Measurements from ENCODE around the gene EPHB1.

Gene EPHB1

GRCh38 chr3:134799393-134799792 is 4.3 kb downstream of the EPHB1 start:
- no peak overlapping the region for H3K4me3 ChIP-seq (ENCODE audit: low read length)
- no peaks in the 10 kb centered on the region for H3K36me3 ChIP-seq (ENCODE audit: control insufficient read depth, low read depth, low read length)
- no peak overlapping the region for H3K27ac ChIP-seq (ENCODE audit: low read length)
- H3K4me1 ChIP-seq (ENCODE audit: control insufficient read depth, low read depth, low read length): peaks cover 6% of the 10 kb centered on the region
- H3K9ac ChIP-seq (ENCODE audit: low read length): no peak overlapping the region
- no peaks in the 10 kb centered on the region for H3K9me3 ChIP-seq (ENCODE audit: control insufficient read depth, low read depth, low read length)
- peaks cover 44% of the 10 kb centered on the region for H3K27me3 ChIP-seq (ENCODE audit: control insufficient read depth, insufficient read depth, low read length)

GRCh38 chr3:134801204-134801958 is 6.3 kb downstream of the EPHB1 start:
- H3K9ac ChIP-seq (ENCODE audit: low read length): no peak overlapping the region
- H3K36me3 ChIP-seq (ENCODE audit: control insufficient read depth, low read depth, low read length): no peaks in the 10 kb centered on the region
- peaks cover 30% of the 10 kb centered on the region for H3K27me3 ChIP-seq (ENCODE audit: control insufficient read depth, insufficient read depth, low read length)
- H3K9me3 ChIP-seq (ENCODE audit: control insufficient read depth, low read depth, low read length): no peaks in the 10 kb centered on the region
- H3K4me3 ChIP-seq (ENCODE audit: low read length): no peak overlapping the region
- no peak overlapping the region for H3K27ac ChIP-seq (ENCODE audit: low read length)
- peaks cover 6% of the 10 kb centered on the region for H3K4me1 ChIP-seq (ENCODE audit: control insufficient read depth, low read depth, low read length)

GRCh38 chr3:134802428-134803050 is 7.5 kb downstream of the EPHB1 start:
- Histone ChIP-seq H3K4me1 (ENCODE audit: control insufficient read depth, low read depth, low read length) (peaks cover 3% of the 10 kb centered on the region), H3K9ac (ENCODE audit: low read length) (no peak overlapping the region), H3K4me3 (ENCODE audit: low read length) (no peak overlapping the region), H3K36me3 (ENCODE audit: control insufficient read depth, low read depth, low read length) (no peaks in the 10 kb centered on the region), H3K27ac (ENCODE audit: low read length) (no peak overlapping the region), H3K27me3 (ENCODE audit: control insufficient read depth, insufficient read depth, low read length) (peaks cover 19% of the 10 kb centered on the region), H3K9me3 (ENCODE audit: control insufficient read depth, low read depth, low read length) (no peaks in the 10 kb centered on the region)

GRCh38 chr3:134803051-134803505 is 8.0 kb downstream of the EPHB1 start:
- no peak overlapping the region for H3K4me3 ChIP-seq (ENCODE audit: low read length)
- H3K4me1 ChIP-seq (ENCODE audit: control insufficient read depth, low read depth, low read length): no peaks in the 10 kb centered on the region
- no peaks in the 10 kb centered on the region for H3K36me3 ChIP-seq (ENCODE audit: control insufficient read depth, low read depth, low read length)
- H3K27ac ChIP-seq (ENCODE audit: low read length): no peak overlapping the region
- H3K27me3 ChIP-seq (ENCODE audit: control insufficient read depth, insufficient read depth, low read length): peaks cover 14% of the 10 kb centered on the region
- no peak overlapping the region for H3K9ac ChIP-seq (ENCODE audit: low read length)
- no peaks in the 10 kb centered on the region for H3K9me3 ChIP-seq (ENCODE audit: control insufficient read depth, low read depth, low read length)

DNA sequence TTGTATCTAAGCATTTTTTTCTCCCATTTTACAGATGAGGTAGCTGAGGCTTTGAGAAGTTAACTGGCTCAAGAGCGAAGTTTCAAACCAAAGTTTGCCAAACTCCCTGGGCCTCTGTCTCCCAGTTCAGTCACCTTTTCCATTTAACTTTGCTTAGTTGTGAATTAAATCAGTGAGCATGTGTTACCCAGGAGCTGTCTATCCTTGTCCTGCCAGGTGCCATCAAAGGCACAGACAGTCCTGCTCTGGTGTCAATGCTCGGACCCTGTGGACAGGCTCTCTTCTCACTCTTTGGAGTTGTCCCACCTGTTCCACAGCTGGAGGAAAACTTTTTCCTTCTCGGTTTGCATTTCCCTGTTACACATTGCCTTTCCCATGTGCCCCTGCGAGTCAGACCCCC is 8.6 kb downstream of the EPHB1 start:
- Histone ChIP-seq H3K27ac (ENCODE audit: low read length) (no peak overlapping the region), H3K4me3 (ENCODE audit: low read length) (no peak overlapping the region), H3K9ac (ENCODE audit: low read length) (no peak overlapping the region), H3K36me3 (ENCODE audit: control insufficient read depth, low read depth, low read length) (no peaks in the 10 kb centered on the region), H3K27me3 (ENCODE audit: control insufficient read depth, insufficient read depth, low read length) (peaks cover 8% of the 10 kb centered on the region), H3K4me1 (ENCODE audit: control insufficient read depth, low read depth, low read length) (no peaks in the 10 kb centered on the region), H3K9me3 (ENCODE audit: control insufficient read depth, low read depth, low read length) (no peaks in the 10 kb centered on the region)

- Histone ChIP-seq H3K4me1 (ENCODE audit: control insufficient read depth, low read depth, low read length) (peaks cover 11% of the 10 kb centered on the region), H3K27me3 (ENCODE audit: control insufficient read depth, insufficient read depth, low read length) (peaks cover under 1% of the 10 kb centered on the region), H3K9me3 (ENCODE audit: control insufficient read depth, low read depth, low read length) (no peaks in the 10 kb centered on the region), H3K9ac (ENCODE audit: low read length) (no peak overlapping the region), H3K27ac (ENCODE audit: low read length) (no peak overlapping the region), H3K36me3 (ENCODE audit: control insufficient read depth, low read depth, low read length) (no peaks in the 10 kb centered on the region), H3K4me3 (ENCODE audit: low read length) (no peak overlapping the region)
Measured at GRCh38 chr3:134804508-134805480, 9.7 kb downstream of the EPHB1 start.

- no peak overlapping the region for H3K27ac ChIP-seq (ENCODE audit: low read length)
- H3K9me3 ChIP-seq (ENCODE audit: control insufficient read depth, low read depth, low read length): no peaks in the 10 kb centered on the region
- no peaks in the 10 kb centered on the region for H3K27me3 ChIP-seq (ENCODE audit: control insufficient read depth, insufficient read depth, low read length)
- no peak overlapping the region for H3K9ac ChIP-seq (ENCODE audit: low read length)
- peaks cover 23% of the 10 kb centered on the region for H3K4me1 ChIP-seq (ENCODE audit: control insufficient read depth, low read depth, low read length)
- H3K36me3 ChIP-seq (ENCODE audit: control insufficient read depth, low read depth, low read length): no peaks in the 10 kb centered on the region
- no peak overlapping the region for H3K4me3 ChIP-seq (ENCODE audit: low read length)
Measured at GRCh38 chr3:134807189-134807588, 12.1 kb downstream of the EPHB1 start.

GRCh38 chr3:134808835-134809234 is 13.8 kb downstream of the EPHB1 start:
- H3K27me3 ChIP-seq (ENCODE audit: control insufficient read depth, insufficient read depth, low read length): no peaks in the 10 kb centered on the region
- no peaks in the 10 kb centered on the region for H3K9me3 ChIP-seq (ENCODE audit: control insufficient read depth, low read depth, low read length)
- H3K36me3 ChIP-seq (ENCODE audit: control insufficient read depth, low read depth, low read length): no peaks in the 10 kb centered on the region
- H3K4me3 ChIP-seq (ENCODE audit: low read length): no peak overlapping the region
- H3K27ac ChIP-seq (ENCODE audit: low read length): no peak overlapping the region
- H3K9ac ChIP-seq (ENCODE audit: low read length): no peak overlapping the region
- H3K4me1 ChIP-seq (ENCODE audit: control insufficient read depth, low read depth, low read length): peaks cover 23% of the 10 kb centered on the region

DNA sequence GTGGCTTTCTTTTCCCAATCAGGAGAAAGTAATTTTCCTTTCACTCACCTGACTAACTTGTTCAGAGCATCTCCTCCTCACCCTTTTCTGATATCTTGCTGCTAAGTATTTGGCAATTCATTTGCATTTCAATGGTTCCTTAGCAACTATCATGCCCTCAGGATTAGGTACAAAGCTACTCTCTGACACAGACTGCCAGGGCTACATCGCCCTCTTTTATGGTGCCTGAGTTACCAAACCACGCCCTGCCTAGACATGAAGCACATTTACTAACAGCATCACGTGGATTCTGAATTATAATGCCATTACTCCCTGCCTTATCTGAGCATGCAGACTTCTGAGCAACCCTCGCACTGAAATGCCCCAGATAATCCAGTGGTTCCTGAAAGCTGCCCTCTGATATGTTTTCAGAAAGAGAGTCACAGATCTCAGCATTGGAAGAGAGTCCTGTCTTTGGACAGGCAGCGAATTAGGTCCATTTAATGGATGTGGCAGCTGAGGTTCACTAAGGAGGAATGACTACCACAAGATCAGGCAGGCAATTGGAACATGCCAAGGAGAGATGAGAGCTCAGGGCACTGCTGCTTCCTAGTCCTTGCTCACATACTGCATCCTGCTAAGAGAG is 14.5 kb downstream of the EPHB1 start:
- no peaks in the 10 kb centered on the region for H3K36me3 ChIP-seq (ENCODE audit: control insufficient read depth, low read depth, low read length)
- no peak overlapping the region for H3K4me3 ChIP-seq (ENCODE audit: low read length)
- peaks cover 23% of the 10 kb centered on the region for H3K4me1 ChIP-seq (ENCODE audit: control insufficient read depth, low read depth, low read length)
- H3K9me3 ChIP-seq (ENCODE audit: control insufficient read depth, low read depth, low read length): no peaks in the 10 kb centered on the region
- H3K27me3 ChIP-seq (ENCODE audit: control insufficient read depth, insufficient read depth, low read length): no peaks in the 10 kb centered on the region
- no peak overlapping the region for H3K9ac ChIP-seq (ENCODE audit: low read length)
- H3K27ac ChIP-seq (ENCODE audit: low read length): no peak overlapping the region

DNA sequence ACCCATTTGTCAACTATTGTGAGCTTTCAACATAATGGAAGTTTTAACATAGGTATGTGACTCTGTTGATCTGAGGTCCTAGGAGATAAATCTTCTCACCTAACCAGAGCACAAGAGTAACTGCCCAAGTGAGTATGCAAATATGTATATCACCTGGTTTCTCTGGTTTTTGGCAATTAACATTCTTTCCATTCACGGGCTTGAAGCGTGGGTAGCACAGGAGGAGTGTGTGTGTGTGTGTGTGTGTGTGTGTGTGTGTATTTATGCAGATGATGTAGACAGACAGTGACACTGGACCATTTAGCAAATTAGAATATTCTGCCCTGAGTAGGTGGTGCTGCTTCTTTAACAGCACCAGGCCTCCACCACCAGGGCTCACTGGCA is 15.0 kb downstream of the EPHB1 start:
- Histone ChIP-seq H3K4me3 (ENCODE audit: low read length) (no peak overlapping the region), H3K27ac (ENCODE audit: low read length) (no peak overlapping the region), H3K9me3 (ENCODE audit: control insufficient read depth, low read depth, low read length) (no peaks in the 10 kb centered on the region), H3K27me3 (ENCODE audit: control insufficient read depth, insufficient read depth, low read length) (no peaks in the 10 kb centered on the region), H3K36me3 (ENCODE audit: control insufficient read depth, low read depth, low read length) (no peaks in the 10 kb centered on the region), H3K9ac (ENCODE audit: low read length) (no peak overlapping the region), H3K4me1 (ENCODE audit: control insufficient read depth, low read depth, low read length) (peaks cover 23% of the 10 kb centered on the region)

DNA sequence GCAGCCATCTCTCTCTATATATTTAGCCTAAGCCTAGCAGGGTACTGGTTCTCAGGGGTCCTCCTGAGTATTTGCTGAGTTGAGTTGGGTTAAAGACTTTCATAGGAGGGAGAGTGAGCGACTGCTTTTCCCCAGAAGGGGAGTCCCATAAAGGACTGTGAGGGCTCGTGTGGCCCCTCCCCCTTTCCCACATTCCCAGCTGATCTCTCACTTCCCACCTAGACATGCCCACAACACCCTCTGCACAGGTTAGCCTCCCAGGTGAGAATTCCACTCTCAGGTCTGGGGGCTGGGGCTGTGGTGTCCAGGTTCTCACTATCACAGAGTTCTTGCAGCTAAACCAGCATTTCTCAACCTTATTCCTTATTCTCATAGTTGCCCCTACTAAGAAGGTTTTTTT is 15.8 kb downstream of the EPHB1 start:
- Histone ChIP-seq H3K4me3 (ENCODE audit: low read length) (no peak overlapping the region), H3K36me3 (ENCODE audit: control insufficient read depth, low read depth, low read length) (no peaks in the 10 kb centered on the region), H3K9ac (ENCODE audit: low read length) (no peak overlapping the region), H3K4me1 (ENCODE audit: control insufficient read depth, low read depth, low read length) (peaks cover 23% of the 10 kb centered on the region), H3K27ac (ENCODE audit: low read length) (no peak overlapping the region), H3K27me3 (ENCODE audit: control insufficient read depth, insufficient read depth, low read length) (no peaks in the 10 kb centered on the region), H3K9me3 (ENCODE audit: control insufficient read depth, low read depth, low read length) (no peaks in the 10 kb centered on the region)
